NCI-H524 treated with DMSO at 0.1 percent for 48 hours (cell line): ENCODE results near the gene LRRTM2.
"Not testable (repeated sequence)": the region's sequence is repeated elsewhere in the genome, so short reads cannot be mapped to it uniquely, and the experiment has no call there.

Source experiments
- DNase-seq: peaks from one replicate; lab custom pipeline; 2025; lab: John Stamatoyannopoulos, UW

Gene LRRTM2

GRCh38 chr5:138834853-138835252 is 40.3 kb downstream of the LRRTM2 start:
- not testable (repeated sequence) for DNase-seq

GRCh38 chr5:138833726-138834480 is 41.2 kb downstream of the LRRTM2 start:
- peak; percentile 30 for DNase-seq

- peak; percentile 31 for DNase-seq
Observed at GRCh38 chr5:138833080-138833479, 42.1 kb downstream of the LRRTM2 start.

- DNase-seq, result no peak
Observed at GRCh38 chr5:138832218-138832617, 42.9 kb downstream of the LRRTM2 start.

GRCh38 chr5:138831703-138832102 is 43.4 kb downstream of the LRRTM2 start:
- no peak for DNase-seq

GRCh38 chr5:138829341-138829740 is 45.8 kb downstream of the LRRTM2 start:
- DNase-seq, result no peak

- no peak for DNase-seq
Observed at GRCh38 chr5:138828556-138828955, 46.6 kb downstream of the LRRTM2 start.

- peak; percentile 2 for DNase-seq
Observed at GRCh38 chr5:138824924-138825863, 49.9 kb downstream of the LRRTM2 start.

- DNase-seq, result no peak
Observed at GRCh38 chr5:138824516-138824915, 50.6 kb downstream of the LRRTM2 start.

GRCh38 chr5:138820695-138821094 is 54.4 kb downstream of the LRRTM2 start:
- DNase-seq, result no peak

GRCh38 chr5:138819081-138819480 is 56.1 kb downstream of the LRRTM2 start:
- DNase-seq, result peak; percentile 16
